GF-D8 (cell line): ENCODE measurements around the gene EXD3.
"Not testable (repeated sequence)": the region's sequence is repeated elsewhere in the genome, so short reads cannot be mapped to it uniquely, and the experiment has no call there.

Experiments
- DNase-seq: peaks from one replicate; lab custom pipeline; 2025; lab: John Stamatoyannopoulos, UW

Gene EXD3

GRCh38 chr9:137339908-137340462 is 83.0 kb downstream of the EXD3 start:
- not testable (repeated sequence) for DNase-seq

GRCh38 chr9:137339045-137339907 is 83.7 kb downstream of the EXD3 start:
- DNase-seq = no peak

GRCh38 chr9:137336735-137337134 is 86.2 kb downstream of the EXD3 start:
- DNase-seq = no peak

GRCh38 chr9:137333016-137333671 is 89.8 kb downstream of the EXD3 start:
- DNase-seq = no peak

GRCh38 chr9:137331929-137332328 is 91.0 kb downstream of the EXD3 start:
- no peak for DNase-seq

- no peak for DNase-seq
These were observed 92.3 kb downstream of the EXD3 start for GRCh38 chr9:137330689-137331088.

GRCh38 chr9:137329590-137329989 is 93.4 kb downstream of the EXD3 start:
- not testable (repeated sequence) for DNase-seq

GRCh38 chr9:137327641-137328550 is 95.1 kb downstream of the EXD3 start:
- DNase-seq = not testable (repeated sequence)

GRCh38 chr9:137326445-137327065 is 96.4 kb downstream of the EXD3 start:
- DNase-seq = no peak

- no peak for DNase-seq
These were observed 97.2 kb downstream of the EXD3 start for GRCh38 chr9:137325799-137326198.

- no peak for DNase-seq
These were observed 97.8 kb downstream of the EXD3 start for GRCh38 chr9:137325124-137325523.

- DNase-seq = no peak
These were observed 99.2 kb downstream of the EXD3 start for GRCh38 chr9:137323531-137324331.

- no peak for DNase-seq
These were observed 101.1 kb downstream of the EXD3 start for GRCh38 chr9:137321726-137322361.

GRCh38 chr9:137320555-137321384 is 102.2 kb downstream of the EXD3 start:
- peak; percentile 65 for DNase-seq

- no peak for DNase-seq
These were observed 103.0 kb downstream of the EXD3 start for GRCh38 chr9:137319739-137320551.

- no peak for DNase-seq
These were observed 103.8 kb downstream of the EXD3 start for GRCh38 chr9:137319011-137319738.

- no peak for DNase-seq
These were observed 104.4 kb downstream of the EXD3 start for GRCh38 chr9:137318602-137319001.
